Gastrocnemius medialis (tissue), 4 donors: ENCODE measurements around the gene CST3. TPM values are rescaled to one million over a fixed set of nuclear protein-coding genes. Genes with fewer than 3 reads are reported as not detected.

Experiments
- ATAC-seq, 2 donors: fragments of 150-250 bp; one replicate each; pipeline ENCODE4 v1.9.1; 2016
- DNase-seq, 2 donors: peaks; one replicate each; pipeline ENCODE4 v3.0.0-alpha.2; 2019
- H3K27ac ChIP-seq, 4 donors: fragments of 200-600 bp; sonication (generic); 1 replicate in 1 of 4; 2 replicates in 3 of 4; pipeline ENCODE4 v1.5.1; 2016 to 2018; ENCODE audit warnings: mild to moderate bottlenecking in 2 of 4, moderate library complexity in 1 of 4
- H3K27me3 ChIP-seq, 3 donors: fragments of 200-600 bp; sonication (generic) in 2 of 3; 1 replicate in 1 of 3; 2 replicates in 2 of 3; pipeline versions ENCODE4 v1.5.1 to v1.6.0; 2016 to 2019; ENCODE audit warnings: mild to moderate bottlenecking in 1 of 3, moderate library complexity in 1 of 3
- H3K36me3 ChIP-seq, 2 donors: fragments of 200-600 bp; sonication (generic) in 1 of 2; one replicate each; pipeline ENCODE4 v1.5.1; 2017 to 2018
- H3K4me1 ChIP-seq, 2 donors: fragments of 200-600 bp; sonication (generic) in 1 of 2; one replicate each; pipeline ENCODE4 v1.5.1; 2016 to 2017; ENCODE audit warnings: mild to moderate bottlenecking in 2 of 2
- H3K4me3 ChIP-seq, 4 donors: fragments of 200-600 bp; sonication (generic) in 3 of 4; 1 replicate in 1 of 4; 2 replicates in 3 of 4; pipeline ENCODE4 v1.5.1; 2016 to 2019; ENCODE audit warnings: mild to moderate bottlenecking in 2 of 4
- H3K9me3 ChIP-seq, 3 donors: fragments of 200-600 bp; sonication (generic) in 2 of 3; 1 replicate in 1 of 3; 2 replicates in 2 of 3; pipeline ENCODE4 v1.5.1; 2016 to 2019
- POLR2A ChIP-seq, 2 donors: fragments of 450-650 bp; IDR thresholded peaks; one replicate each; pipeline ENCODE4 v1.6.1; 2017; ENCODE audit warnings: antibody characterized with exemption in 2 of 2, mild to moderate bottlenecking in 2 of 2, moderate library complexity in 2 of 2
- in situ Hi-C, 4 donors: fragments of 200-750 bp; cut with MboI; loops; one replicate each; pipeline versions ENCODE4 v1.15.0 to v1.8.0; 2017; ENCODE audit warnings: low sequenced_read_pairs in 4 of 4
- intact Hi-C: fragments of 100-400 bp; cut with DNase I; formaldehyde crosslinking; loops from one replicate; pipeline ENCODE4 v1.15.1; 2023; ENCODE audit warnings: low total_unique reads
- total RNA-seq, 4 donors: library from RNA; depleted of rRNA; stranded (reverse); fragments of >200 nt; gene quantifications; one replicate each; pipeline versions ENCODE4 v1.1.0 to v1.2.3, GENCODE V29; 2016
- TF ChIP-seq, protein P1 (sequence below), 5 experiments: fragments of 450-650 bp in 3 of 5; fragments of 200-600 bp in 2 of 5; sonication (generic) in 2 of 5; IDR thresholded peaks in 4 of 5; conservative IDR thresholded peaks in 1 of 5; 1 replicate in 4 of 5; 2 replicates in 1 of 5; pipeline ENCODE4 v1.5.1; 2016 to 2019; ENCODE audit warnings: antibody characterized with exemption in 5 of 5, mild to moderate bottlenecking in 3 of 5, moderate library complexity in 3 of 5

Gene CST3
- total RNA-seq, 4 donors from 2014 or later, result 461 to 1,821 (median 697) TPM

DNA sequence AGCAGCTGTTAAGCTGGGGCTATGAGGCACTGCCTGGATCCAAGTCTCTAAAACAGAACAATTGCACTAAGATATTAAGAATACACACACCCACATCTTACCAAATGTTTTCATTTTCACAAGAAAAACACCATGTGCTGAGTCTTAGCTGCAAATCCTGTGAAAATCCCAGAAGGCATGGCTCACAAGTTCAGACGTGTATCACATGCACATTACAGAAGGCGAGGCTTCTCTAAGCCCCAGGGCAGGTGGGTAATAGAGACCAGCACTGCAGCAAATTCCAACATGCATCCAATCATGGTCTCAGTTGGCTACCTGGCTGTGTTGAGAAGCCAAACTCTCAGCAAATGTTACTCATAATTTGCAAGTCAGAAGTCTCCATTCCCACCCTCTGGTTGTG lies 16.2 kb upstream of the CST3 start:
- Histone ChIP-seq H3K36me3 (no peaks in the 10 kb centered on the region), H3K9me3 (no peaks in the 10 kb centered on the region), H3K27me3 (no peaks in the 10 kb centered on the region), H3K4me3 (no peak overlapping the region), H3K27ac (no peak overlapping the region), H3K4me1 (peaks cover 0 to 8% of the 10 kb centered on the region in 2 donors)
- intact Hi-C loops (no loop called here), in situ Hi-C loops (no loop called here)
- no peak for TF ChIP-seq POLR2A (IDR thresholded peaks at IDR 0.05)
- TF ChIP-seq, protein P1, sequence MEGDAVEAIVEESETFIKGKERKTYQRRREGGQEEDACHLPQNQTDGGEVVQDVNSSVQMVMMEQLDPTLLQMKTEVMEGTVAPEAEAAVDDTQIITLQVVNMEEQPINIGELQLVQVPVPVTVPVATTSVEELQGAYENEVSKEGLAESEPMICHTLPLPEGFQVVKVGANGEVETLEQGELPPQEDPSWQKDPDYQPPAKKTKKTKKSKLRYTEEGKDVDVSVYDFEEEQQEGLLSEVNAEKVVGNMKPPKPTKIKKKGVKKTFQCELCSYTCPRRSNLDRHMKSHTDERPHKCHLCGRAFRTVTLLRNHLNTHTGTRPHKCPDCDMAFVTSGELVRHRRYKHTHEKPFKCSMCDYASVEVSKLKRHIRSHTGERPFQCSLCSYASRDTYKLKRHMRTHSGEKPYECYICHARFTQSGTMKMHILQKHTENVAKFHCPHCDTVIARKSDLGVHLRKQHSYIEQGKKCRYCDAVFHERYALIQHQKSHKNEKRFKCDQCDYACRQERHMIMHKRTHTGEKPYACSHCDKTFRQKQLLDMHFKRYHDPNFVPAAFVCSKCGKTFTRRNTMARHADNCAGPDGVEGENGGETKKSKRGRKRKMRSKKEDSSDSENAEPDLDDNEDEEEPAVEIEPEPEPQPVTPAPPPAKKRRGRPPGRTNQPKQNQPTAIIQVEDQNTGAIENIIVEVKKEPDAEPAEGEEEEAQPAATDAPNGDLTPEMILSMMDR (IDR thresholded peaks at IDR 0.05 in 4 of 5, conservative IDR thresholded peaks at IDR 0.05 in 1 of 5), result no peak
- ATAC-seq (no peak), DNase-seq (no peak)

DNA sequence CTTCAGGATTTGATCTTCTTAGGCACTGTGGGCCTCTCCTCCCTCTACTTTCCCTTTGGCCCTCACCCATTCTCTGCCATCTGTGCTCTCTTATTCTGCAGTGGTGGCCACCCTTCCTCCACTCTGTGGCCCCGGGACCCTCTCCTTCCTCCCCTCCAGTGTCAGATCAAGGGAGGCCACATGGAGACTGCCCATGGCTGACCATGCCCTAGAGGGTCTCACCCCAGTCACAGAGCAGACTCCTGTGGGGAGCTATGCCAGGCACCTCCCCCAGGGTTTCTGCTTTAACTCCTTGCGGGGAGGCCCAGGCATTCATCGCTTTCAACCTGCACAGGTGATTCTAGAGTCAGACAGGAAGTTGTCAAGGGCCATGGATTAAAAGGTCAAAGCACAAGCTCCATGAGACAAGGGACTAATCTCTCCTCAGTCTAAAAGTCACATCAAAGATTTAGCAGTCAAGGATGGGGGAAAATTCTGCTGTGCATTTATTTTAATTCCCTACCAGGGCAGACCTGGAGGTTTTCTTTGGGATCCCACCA lies 15.7 kb upstream of the CST3 start:
- DNase-seq, result no peak
- no peak for ATAC-seq
- in situ Hi-C loops (no loop called here), intact Hi-C loops (no loop called here)
- no peaks in the 10 kb centered on the region for H3K36me3 ChIP-seq
- no peak overlapping the region for H3K4me3 ChIP-seq
- H3K27me3 ChIP-seq, result no peaks in the 10 kb centered on the region
- H3K4me1 ChIP-seq, result peaks cover 0 to 8% of the 10 kb centered on the region in 2 donors
- H3K9me3 ChIP-seq, result no peaks in the 10 kb centered on the region
- no peak for TF ChIP-seq POLR2A (IDR thresholded peaks at IDR 0.05)
- H3K27ac ChIP-seq, result no peak overlapping the region

DNA sequence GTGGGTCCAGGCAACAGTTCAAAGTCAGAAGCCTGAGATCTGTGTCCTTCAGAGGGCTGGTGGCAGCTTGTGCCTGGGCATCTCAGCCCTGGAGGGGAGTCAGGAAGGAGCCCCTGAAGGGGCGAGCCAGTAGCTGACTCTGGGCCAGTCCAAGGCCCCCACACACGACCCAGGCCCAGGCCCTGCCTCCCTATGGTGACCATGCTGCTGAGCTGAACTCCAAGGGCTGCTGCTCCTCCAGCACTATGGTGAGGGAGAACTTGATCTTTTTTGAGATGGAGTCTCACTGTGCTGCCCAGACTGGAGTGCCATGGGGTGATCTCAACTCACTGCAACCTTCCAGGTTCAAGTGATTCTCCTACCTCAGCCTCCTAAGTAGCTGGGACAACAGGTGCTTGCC lies 15.2 kb upstream of the CST3 start:
- DNase-seq, result no peak
- ATAC-seq, result no peak
- intact Hi-C loops, result no loop called here
- in situ Hi-C loops, result no loop called here
- H3K36me3 ChIP-seq, result no peaks in the 10 kb centered on the region
- no peak overlapping the region for H3K4me3 ChIP-seq
- H3K27ac ChIP-seq, result no peak overlapping the region
- peaks cover 0 to 8% of the 10 kb centered on the region in 2 donors for H3K4me1 ChIP-seq
- no peaks in the 10 kb centered on the region for H3K9me3 ChIP-seq
- H3K27me3 ChIP-seq, result no peaks in the 10 kb centered on the region
- TF ChIP-seq POLR2A (IDR thresholded peaks at IDR 0.05), result no peak
- TF ChIP-seq, protein P1 (IDR thresholded peaks at IDR 0.05 in 4 of 5, conservative IDR thresholded peaks at IDR 0.05 in 1 of 5), result no peak

DNA sequence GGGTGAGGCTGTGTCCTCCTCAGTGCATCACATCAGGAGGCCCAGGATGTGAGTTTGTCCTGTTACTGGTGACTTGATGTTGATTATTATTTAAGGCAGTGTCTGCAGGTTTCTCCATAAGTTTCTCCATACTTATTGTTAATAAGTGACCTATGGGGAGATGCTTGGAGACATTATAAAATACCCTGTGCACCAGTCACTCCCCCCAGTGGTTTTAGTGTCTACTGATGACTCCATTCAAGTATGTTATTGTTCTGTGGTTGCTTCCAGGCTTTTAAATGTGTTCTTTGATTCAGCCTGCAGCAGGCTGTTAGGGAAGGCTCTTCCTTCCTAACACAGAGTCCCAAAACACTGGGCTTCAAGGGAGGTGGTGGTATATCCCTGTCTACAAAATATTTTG lies 14.6 kb upstream of the CST3 start:
- Histone ChIP-seq H3K27ac (no peak overlapping the region), H3K9me3 (no peaks in the 10 kb centered on the region), H3K27me3 (no peaks in the 10 kb centered on the region), H3K36me3 (no peaks in the 10 kb centered on the region), H3K4me1 (peaks cover 0 to 8% of the 10 kb centered on the region in 2 donors), H3K4me3 (no peak overlapping the region)
- TF ChIP-seq, protein P1 (IDR thresholded peaks at IDR 0.05 in 4 of 5, conservative IDR thresholded peaks at IDR 0.05 in 1 of 5), result no peak
- no peak for TF ChIP-seq POLR2A (IDR thresholded peaks at IDR 0.05)
- DNase-seq (no peak), ATAC-seq (no peak)
- in situ Hi-C loops (no loop called here), intact Hi-C loops (no loop called here)

DNA sequence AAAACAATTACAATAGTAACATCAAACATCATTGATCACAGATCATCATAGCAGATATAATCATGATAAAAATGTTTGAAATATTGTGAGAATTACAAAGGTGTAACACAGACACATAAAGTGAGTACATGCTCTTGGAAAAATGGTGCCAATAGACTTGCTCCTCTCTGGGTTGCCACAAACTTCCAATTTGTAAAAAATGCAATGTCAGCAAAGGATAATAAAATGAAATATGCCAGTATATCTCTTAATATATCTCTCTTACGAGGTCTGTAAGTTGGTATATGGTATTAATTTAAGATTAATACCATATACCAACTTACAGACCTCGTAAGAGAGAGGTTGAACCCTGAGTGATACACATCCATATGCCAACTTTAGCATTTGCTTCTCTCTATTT lies 13.4 kb upstream of the CST3 start:
- intact Hi-C loops, result no loop called here
- H3K9me3 ChIP-seq, result no peaks in the 10 kb centered on the region
- H3K36me3 ChIP-seq, result no peaks in the 10 kb centered on the region

More for the DNA sequence above, 13.4 kb upstream of the CST3 start:
- in situ Hi-C loops, result no loop called here
- Histone ChIP-seq H3K27me3 (no peaks in the 10 kb centered on the region), H3K4me1 (peaks cover 0 to 8% of the 10 kb centered on the region in 2 donors), H3K4me3 (no peak overlapping the region), H3K27ac (no peak overlapping the region)
- DNase-seq (no peak), ATAC-seq (no peak)
- TF ChIP-seq, protein P1 (IDR thresholded peaks at IDR 0.05 in 4 of 5, conservative IDR thresholded peaks at IDR 0.05 in 1 of 5), result no peak
- no peak for TF ChIP-seq POLR2A (IDR thresholded peaks at IDR 0.05)
